Measurements from ENCODE around the gene HARS1. TPM values are rescaled to one million over a fixed set of nuclear protein-coding genes. Genes with fewer than 3 reads are reported as not detected.
"Not testable (repeated sequence)": the region's sequence is repeated elsewhere in the genome, so short reads cannot be mapped to it uniquely, and the experiment has no call there.

HARS1 gene
- total and polyA plus RNA-seq, 5 donors from 2014 or later = 56.5 to 74.4 (median 59.6) TPM

DNA sequence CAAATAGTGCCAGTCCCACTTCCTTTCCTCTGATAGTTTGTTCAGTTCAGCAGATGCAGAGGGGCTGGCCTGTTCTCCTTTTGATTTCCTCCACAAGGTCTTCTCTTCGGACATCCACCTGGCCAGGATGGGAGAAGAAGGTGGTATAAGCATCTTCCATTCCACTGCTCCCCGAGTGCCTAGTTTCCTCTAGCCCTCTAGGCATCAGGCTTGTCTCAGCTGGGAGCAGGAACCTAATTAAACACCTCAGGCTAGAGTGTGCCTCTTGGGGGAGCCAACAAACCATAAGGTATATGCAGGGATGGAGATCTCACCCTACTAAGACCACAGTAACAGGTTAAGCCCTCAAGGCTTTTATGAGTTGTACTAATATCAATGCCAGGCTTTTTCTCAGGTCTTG is 17.0 kb downstream of the HARS1 start:
- H3K36me3 ChIP-seq (ENCODE audit: control insufficient read depth, insufficient read depth, low read length) = peaks cover 70% of the 10 kb centered on the region
- H3K9me3 ChIP-seq (ENCODE audit: control insufficient read depth in 2 of 2, low read length in 2 of 2) = no peaks in the 10 kb centered on the region
- Mint-ChIP-seq H3K27me3 (no peaks in the 10 kb centered on the region), H3K9me3 (no peaks in the 10 kb centered on the region), H3K4me3 (peak overlapping the region in 1 of 4 donors; percentile 54), H3K27ac (peak overlapping the region in 1 of 3 donors; percentile 38), H3K36me3 (peaks cover 34% of the 10 kb centered on the region), H3K4me1 (no peaks in the 10 kb centered on the region)
- no peaks in the 10 kb centered on the region for H3K4me1 ChIP-seq (ENCODE audit: control insufficient read depth, insufficient read depth, low read length, poor library complexity, severe bottlenecking)
- no peak overlapping the region for H3K27ac ChIP-seq (ENCODE audit: insufficient read depth, low read length, poor library complexity, severe bottlenecking)
- no peaks in the 10 kb centered on the region for H3K27me3 ChIP-seq (ENCODE audit: control insufficient read depth, insufficient read depth, low read length)
- no peak for ATAC-seq (ENCODE audit: low read depth in 2 of 2)
- no peak overlapping the region for H3K4me3 ChIP-seq (ENCODE audit: low read depth, low read length)
- DNase-seq = no peak

GRCh38 chr5:140673187-140673976 is 17.8 kb downstream of the HARS1 start, which contains the start of gene DND1:
DND1 (minus strand) TSS chr5:140673576; CDS start chr5:140673542, 34 bp downstream.
- no peak for ATAC-seq (ENCODE audit: low read depth in 2 of 2)
- peaks cover 73% of the 10 kb centered on the region for H3K36me3 ChIP-seq (ENCODE audit: control insufficient read depth, insufficient read depth, low read length)

DNA sequence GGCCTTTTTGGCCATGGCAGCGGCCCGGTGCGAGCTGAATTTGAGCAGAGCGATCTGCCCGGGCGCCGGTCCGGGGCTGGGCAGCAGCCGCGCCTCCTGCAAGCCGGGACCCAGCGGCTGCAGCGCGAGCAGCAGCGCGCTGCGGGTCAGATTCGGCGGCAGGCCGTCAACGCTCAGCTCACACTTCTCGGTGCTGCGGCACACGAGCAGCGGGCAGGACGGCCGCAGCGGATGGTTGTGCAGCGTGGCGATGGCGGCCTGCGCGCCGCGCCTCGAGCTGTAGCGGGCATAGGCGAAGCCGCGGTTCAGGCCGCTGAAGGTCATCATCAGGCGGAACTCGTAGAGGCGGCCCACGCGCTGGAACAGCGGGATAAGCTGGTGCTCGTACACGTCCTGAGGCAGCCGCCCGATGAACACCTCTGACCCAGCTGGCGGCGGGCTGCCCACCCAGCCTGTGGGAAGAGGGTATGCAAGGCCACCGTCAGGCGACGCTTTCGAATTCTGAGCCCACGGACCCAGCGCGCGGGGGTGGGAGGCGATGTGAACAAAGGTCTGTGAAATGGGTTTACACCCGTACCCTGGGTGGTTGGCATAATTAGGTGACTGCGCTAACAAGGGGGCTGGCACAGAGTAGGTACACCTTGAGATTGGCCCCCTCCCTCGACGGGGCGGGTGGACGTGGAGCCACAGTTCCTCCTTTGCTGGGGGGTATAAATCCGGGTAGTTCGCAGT is 18.5 kb downstream of the HARS1 start:
- Histone ChIP-seq H3K36me3 (ENCODE audit: control insufficient read depth, insufficient read depth, low read length) (peaks cover 72% of the 10 kb centered on the region), H3K27me3 (ENCODE audit: control insufficient read depth, insufficient read depth, low read length) (no peaks in the 10 kb centered on the region), H3K4me1 (ENCODE audit: control insufficient read depth, insufficient read depth, low read length, poor library complexity, severe bottlenecking) (no peaks in the 10 kb centered on the region), H3K9me3 (ENCODE audit: control insufficient read depth in 2 of 2, low read length in 2 of 2) (no peaks in the 10 kb centered on the region), H3K4me3 (ENCODE audit: low read depth, low read length) (no peak overlapping the region), H3K27ac (ENCODE audit: insufficient read depth, low read length, poor library complexity, severe bottlenecking) (no peak overlapping the region)
- ATAC-seq (ENCODE audit: low read depth in 2 of 2) (peak in 1 of 2 donors; percentile 25), DNase-seq (no peak)
- H3K36me3 Mint-ChIP-seq = peaks cover 40% of the 10 kb centered on the region
- H3K4me1 Mint-ChIP-seq = peaks cover 0 to 12% (median 4%) of the 10 kb centered on the region in 4 donors
- H3K27ac Mint-ChIP-seq = no peak overlapping the region
- no peaks in the 10 kb centered on the region for H3K27me3 Mint-ChIP-seq
- H3K9me3 Mint-ChIP-seq = no peaks in the 10 kb centered on the region
- H3K4me3 Mint-ChIP-seq = no peak overlapping the region

More at GRCh38 chr5:140673187-140673976, 17.8 kb downstream of the HARS1 start, which contains the start of gene DND1:
- Mint-ChIP-seq H3K9me3 (no peaks in the 10 kb centered on the region), H3K27ac (peak within 1 kb of the TSS in 1 of 3 donors; percentile 38), H3K27me3 (no peaks in the 10 kb centered on the region), H3K4me1 (peaks cover 0 to 5% (median 0%) of the 10 kb centered on the region in 4 donors), H3K36me3 (peaks cover 35% of the 10 kb centered on the region), H3K4me3 (peak within 1 kb of the TSS in 1 of 4 donors; percentile 54)
- Histone ChIP-seq H3K27ac (ENCODE audit: insufficient read depth, low read length, poor library complexity, severe bottlenecking) (no peak within 1 kb of the TSS), H3K27me3 (ENCODE audit: control insufficient read depth, insufficient read depth, low read length) (no peaks in the 10 kb centered on the region), H3K9me3 (ENCODE audit: control insufficient read depth in 2 of 2, low read length in 2 of 2) (no peaks in the 10 kb centered on the region), H3K4me1 (ENCODE audit: control insufficient read depth, insufficient read depth, low read length, poor library complexity, severe bottlenecking) (no peaks in the 10 kb centered on the region), H3K4me3 (ENCODE audit: low read depth, low read length) (no peak within 1 kb of the TSS)
- no peak for DNase-seq

- Histone ChIP-seq H3K27ac (ENCODE audit: insufficient read depth, low read length, poor library complexity, severe bottlenecking) (no peak overlapping the region), H3K4me1 (ENCODE audit: control insufficient read depth, insufficient read depth, low read length, poor library complexity, severe bottlenecking) (peaks cover 8% of the 10 kb centered on the region), H3K27me3 (ENCODE audit: control insufficient read depth, insufficient read depth, low read length) (no peaks in the 10 kb centered on the region), H3K4me3 (ENCODE audit: low read depth, low read length) (no peak overlapping the region), H3K36me3 (ENCODE audit: control insufficient read depth, insufficient read depth, low read length) (peaks cover 68% of the 10 kb centered on the region), H3K9me3 (ENCODE audit: control insufficient read depth in 2 of 2, low read length in 2 of 2) (no peaks in the 10 kb centered on the region)
- Mint-ChIP-seq H3K4me3 (no peak overlapping the region), H3K27me3 (no peaks in the 10 kb centered on the region), H3K36me3 (peaks cover 36% of the 10 kb centered on the region), H3K4me1 (peaks cover 1 to 22% (median 14%) of the 10 kb centered on the region in 4 donors), H3K9me3 (peaks cover 0 to 2% (median 0%) of the 10 kb centered on the region in 7 donors), H3K27ac (no peak overlapping the region)
- DNase-seq (no peak), ATAC-seq (ENCODE audit: low read depth in 2 of 2) (no peak)
These were observed 19.6 kb downstream of the HARS1 start for GRCh38 chr5:140671472-140672125.

GRCh38 chr5:140671035-140671434 is 20.1 kb downstream of the HARS1 start:
- not testable (repeated sequence) for DNase-seq; H3K27me3 Mint-ChIP-seq; H3K9me3 ChIP-seq (ENCODE audit: control insufficient read depth in 2 of 2, low read length in 2 of 2); H3K27me3 ChIP-seq (ENCODE audit: control insufficient read depth, insufficient read depth, low read length); ATAC-seq (ENCODE audit: low read depth in 2 of 2); H3K9me3 Mint-ChIP-seq; H3K27ac ChIP-seq (ENCODE audit: insufficient read depth, low read length, poor library complexity, severe bottlenecking); H3K27ac Mint-ChIP-seq; H3K4me3 ChIP-seq (ENCODE audit: low read depth, low read length)
- Mint-ChIP-seq H3K4me1 (peaks cover 5 to 28% (median 19%) of the 10 kb centered on the region in 4 donors), H3K36me3 (peaks cover 30% of the 10 kb centered on the region), H3K4me3 (peak overlapping the region in 1 of 4 donors; percentile 43)
- peaks cover 13% of the 10 kb centered on the region for H3K4me1 ChIP-seq (ENCODE audit: control insufficient read depth, insufficient read depth, low read length, poor library complexity, severe bottlenecking)
- peaks cover 62% of the 10 kb centered on the region for H3K36me3 ChIP-seq (ENCODE audit: control insufficient read depth, insufficient read depth, low read length)

GRCh38 chr5:140664359-140665119 is 26.6 kb downstream of the HARS1 start, which contains the start of gene WDR55:
WDR55 (plus strand) TSS chr5:140664904; CDS start chr5:140664913, 9 bp downstream.
- Histone ChIP-seq H3K27ac (ENCODE audit: insufficient read depth, low read length, poor library complexity, severe bottlenecking) (peak within 1 kb of the TSS; percentile 97), H3K4me3 (ENCODE audit: low read depth, low read length) (peak within 1 kb of the TSS; percentile 98), H3K4me1 (ENCODE audit: control insufficient read depth, insufficient read depth, low read length, poor library complexity, severe bottlenecking) (peaks cover 30% of the 10 kb centered on the region), H3K27me3 (ENCODE audit: control insufficient read depth, insufficient read depth, low read length) (no peaks in the 10 kb centered on the region), H3K36me3 (ENCODE audit: control insufficient read depth, insufficient read depth, low read length) (peaks cover 57% of the 10 kb centered on the region), H3K9me3 (ENCODE audit: control insufficient read depth in 2 of 2, low read length in 2 of 2) (no peaks in the 10 kb centered on the region)
- Mint-ChIP-seq H3K9me3 (peaks cover 0 to 2% (median 0%) of the 10 kb centered on the region in 7 donors), H3K36me3 (peaks cover 50% of the 10 kb centered on the region), H3K4me1 (peaks cover 5 to 47% (median 25%) of the 10 kb centered on the region in 4 donors), H3K27me3 (no peaks in the 10 kb centered on the region), H3K4me3 (peak within 1 kb of the TSS; percentile 97 to 99 (median 98)), H3K27ac (peak within 1 kb of the TSS; percentile 96 to 99 (median 97))
- ATAC-seq (ENCODE audit: low read depth in 2 of 2) (peak; percentile 95 to 97), DNase-seq (peak; percentile 92 to 97 (median 96))

GRCh38 chr5:140664030-140664358 is 27.2 kb downstream of the HARS1 start:
- peaks cover 5 to 47% (median 25%) of the 10 kb centered on the region in 4 donors for H3K4me1 Mint-ChIP-seq
- Histone ChIP-seq H3K9me3 (ENCODE audit: control insufficient read depth in 2 of 2, low read length in 2 of 2) (no peaks in the 10 kb centered on the region), H3K4me1 (ENCODE audit: control insufficient read depth, insufficient read depth, low read length, poor library complexity, severe bottlenecking) (peaks cover 30% of the 10 kb centered on the region), H3K27me3 (ENCODE audit: control insufficient read depth, insufficient read depth, low read length) (no peaks in the 10 kb centered on the region), H3K27ac (ENCODE audit: insufficient read depth, low read length, poor library complexity, severe bottlenecking) (peak overlapping the region; percentile 97), H3K36me3 (ENCODE audit: control insufficient read depth, insufficient read depth, low read length) (peaks cover 57% of the 10 kb centered on the region), H3K4me3 (ENCODE audit: low read depth, low read length) (peak overlapping the region; percentile 98)
- H3K36me3 Mint-ChIP-seq = peaks cover 50% of the 10 kb centered on the region
- peak overlapping the region; percentile 96 to 99 (median 97) for H3K27ac Mint-ChIP-seq
- H3K9me3 Mint-ChIP-seq = peaks cover 0 to 2% (median 0%) of the 10 kb centered on the region in 7 donors
- ATAC-seq (ENCODE audit: low read depth in 2 of 2) (no peak), DNase-seq (no peak)
- H3K27me3 Mint-ChIP-seq = no peaks in the 10 kb centered on the region
- peak overlapping the region; percentile 97 to 99 (median 98) for H3K4me3 Mint-ChIP-seq

Data from CD4-positive, CD25-positive, alpha-beta regulatory T cell (primary cell).